Measurements from ENCODE around the gene MTHFD2L.

The MTHFD2L gene

DNA sequence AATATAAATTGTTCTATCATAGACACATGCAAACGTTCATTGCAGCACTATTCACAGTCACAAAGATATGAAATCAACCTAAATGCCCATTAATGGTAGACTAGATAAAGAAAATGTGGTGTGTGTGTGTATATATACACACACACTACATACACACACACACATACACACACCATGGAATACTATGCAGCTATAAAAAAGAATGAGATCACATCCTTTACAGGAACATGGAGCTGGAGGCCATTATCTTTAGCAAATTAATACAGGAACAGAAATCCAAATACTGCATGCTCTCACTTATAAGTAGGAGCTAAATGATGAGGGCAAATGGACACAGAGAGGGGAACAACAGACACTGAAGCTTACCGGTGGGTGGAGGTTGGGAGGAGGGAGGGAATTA lies 65.2 kb downstream of the MTHFD2L start:
- no peak overlapping the region for H3K4me3 ChIP-seq (ENCODE audit: low read depth in 1 of 2, low read length in 1 of 2)
- H3K36me3 ChIP-seq, result no peaks in the 10 kb centered on the region
- TF ChIP-seq, protein P1, sequence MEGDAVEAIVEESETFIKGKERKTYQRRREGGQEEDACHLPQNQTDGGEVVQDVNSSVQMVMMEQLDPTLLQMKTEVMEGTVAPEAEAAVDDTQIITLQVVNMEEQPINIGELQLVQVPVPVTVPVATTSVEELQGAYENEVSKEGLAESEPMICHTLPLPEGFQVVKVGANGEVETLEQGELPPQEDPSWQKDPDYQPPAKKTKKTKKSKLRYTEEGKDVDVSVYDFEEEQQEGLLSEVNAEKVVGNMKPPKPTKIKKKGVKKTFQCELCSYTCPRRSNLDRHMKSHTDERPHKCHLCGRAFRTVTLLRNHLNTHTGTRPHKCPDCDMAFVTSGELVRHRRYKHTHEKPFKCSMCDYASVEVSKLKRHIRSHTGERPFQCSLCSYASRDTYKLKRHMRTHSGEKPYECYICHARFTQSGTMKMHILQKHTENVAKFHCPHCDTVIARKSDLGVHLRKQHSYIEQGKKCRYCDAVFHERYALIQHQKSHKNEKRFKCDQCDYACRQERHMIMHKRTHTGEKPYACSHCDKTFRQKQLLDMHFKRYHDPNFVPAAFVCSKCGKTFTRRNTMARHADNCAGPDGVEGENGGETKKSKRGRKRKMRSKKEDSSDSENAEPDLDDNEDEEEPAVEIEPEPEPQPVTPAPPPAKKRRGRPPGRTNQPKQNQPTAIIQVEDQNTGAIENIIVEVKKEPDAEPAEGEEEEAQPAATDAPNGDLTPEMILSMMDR (IDR thresholded peaks at IDR 0.05), result no peak
- no peaks in the 10 kb centered on the region for H3K9me3 ChIP-seq
- no peaks in the 10 kb centered on the region for H3K4me1 ChIP-seq (ENCODE audit: control insufficient read depth in 1 of 2, insufficient read depth in 1 of 2, low read depth in 1 of 2, low read length in 1 of 2)
- no peak overlapping the region for H3K27ac ChIP-seq
- no peaks in the 10 kb centered on the region for H3K27me3 ChIP-seq

DNA sequence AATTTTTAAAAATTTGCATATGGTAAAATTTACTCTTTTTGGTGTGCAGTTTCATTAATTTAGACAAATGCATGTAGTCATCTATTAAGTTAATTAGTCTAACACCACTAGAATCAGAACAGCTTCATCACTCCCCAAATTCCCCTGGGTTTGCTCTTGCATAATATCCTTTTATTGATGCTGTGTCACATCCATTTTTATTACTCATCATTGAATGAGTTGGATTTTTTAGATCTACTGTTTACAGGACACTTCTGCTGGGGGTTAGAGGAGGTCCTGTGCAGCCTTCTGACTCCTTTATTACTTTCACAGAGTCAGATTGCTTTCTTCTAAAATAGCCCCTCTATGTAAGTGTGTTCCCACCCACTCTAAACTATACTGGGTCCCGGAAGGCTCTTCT lies 65.9 kb downstream of the MTHFD2L start:
- Histone ChIP-seq H3K4me3 (ENCODE audit: low read depth in 1 of 2, low read length in 1 of 2) (no peak overlapping the region), H3K9me3 (no peaks in the 10 kb centered on the region), H3K27me3 (no peaks in the 10 kb centered on the region), H3K27ac (no peak overlapping the region), H3K4me1 (ENCODE audit: control insufficient read depth in 1 of 2, insufficient read depth in 1 of 2, low read depth in 1 of 2, low read length in 1 of 2) (no peaks in the 10 kb centered on the region), H3K36me3 (no peaks in the 10 kb centered on the region)
- TF ChIP-seq, protein P1 (IDR thresholded peaks at IDR 0.05), result no peak

DNA sequence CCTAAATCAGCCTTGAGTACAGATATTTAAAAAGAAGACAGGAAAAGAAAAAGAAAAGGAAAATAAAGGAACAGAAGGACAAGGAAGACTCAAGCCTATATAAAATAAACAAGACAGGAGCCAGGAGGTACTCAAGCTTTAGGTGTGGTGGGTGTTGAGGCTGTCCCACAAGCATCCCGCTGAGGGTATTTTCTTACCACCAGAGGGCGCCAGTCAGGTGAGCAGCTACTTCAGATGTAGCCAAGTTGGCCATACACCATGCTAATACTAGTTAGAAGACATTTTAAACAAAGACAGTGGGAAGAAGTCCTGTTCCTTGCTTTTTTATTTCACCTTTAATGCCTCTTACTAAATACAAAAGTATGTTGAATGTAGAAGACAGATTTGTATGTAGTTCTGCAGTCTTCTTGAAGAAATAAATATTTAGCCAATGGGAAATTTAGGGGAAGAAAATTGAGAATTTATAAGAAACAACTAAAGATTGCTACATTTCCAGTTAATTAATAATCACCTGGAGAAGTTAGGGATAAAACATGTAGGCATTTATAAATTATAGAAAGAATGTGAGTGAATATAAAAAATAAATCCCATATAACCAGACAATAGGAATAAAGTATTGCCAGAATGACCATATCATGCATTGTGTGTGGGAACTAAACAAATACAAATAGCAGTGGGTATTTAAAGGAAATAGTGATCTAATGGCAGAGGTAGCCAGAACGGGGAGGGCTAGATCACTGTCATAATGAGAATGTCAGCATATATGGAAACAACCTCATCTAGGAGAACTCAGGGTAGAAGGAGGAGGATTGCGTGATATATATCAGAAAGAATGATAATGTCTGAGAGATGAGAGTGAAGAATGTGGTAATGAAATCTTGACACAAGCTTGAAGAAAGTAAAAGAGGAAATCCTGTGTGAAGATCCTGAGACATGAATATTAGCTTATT lies 71.0 kb downstream of the MTHFD2L start:
- TF ChIP-seq, protein P1 (IDR thresholded peaks at IDR 0.05), result no peak
- H3K27ac ChIP-seq, result no peak overlapping the region
- H3K9me3 ChIP-seq, result no peaks in the 10 kb centered on the region
- H3K36me3 ChIP-seq, result no peaks in the 10 kb centered on the region
- no peak overlapping the region for H3K4me3 ChIP-seq (ENCODE audit: low read depth in 1 of 2, low read length in 1 of 2)
- H3K27me3 ChIP-seq, result no peaks in the 10 kb centered on the region
- H3K4me1 ChIP-seq (ENCODE audit: control insufficient read depth in 1 of 2, insufficient read depth in 1 of 2, low read depth in 1 of 2, low read length in 1 of 2), result no peaks in the 10 kb centered on the region

DNA sequence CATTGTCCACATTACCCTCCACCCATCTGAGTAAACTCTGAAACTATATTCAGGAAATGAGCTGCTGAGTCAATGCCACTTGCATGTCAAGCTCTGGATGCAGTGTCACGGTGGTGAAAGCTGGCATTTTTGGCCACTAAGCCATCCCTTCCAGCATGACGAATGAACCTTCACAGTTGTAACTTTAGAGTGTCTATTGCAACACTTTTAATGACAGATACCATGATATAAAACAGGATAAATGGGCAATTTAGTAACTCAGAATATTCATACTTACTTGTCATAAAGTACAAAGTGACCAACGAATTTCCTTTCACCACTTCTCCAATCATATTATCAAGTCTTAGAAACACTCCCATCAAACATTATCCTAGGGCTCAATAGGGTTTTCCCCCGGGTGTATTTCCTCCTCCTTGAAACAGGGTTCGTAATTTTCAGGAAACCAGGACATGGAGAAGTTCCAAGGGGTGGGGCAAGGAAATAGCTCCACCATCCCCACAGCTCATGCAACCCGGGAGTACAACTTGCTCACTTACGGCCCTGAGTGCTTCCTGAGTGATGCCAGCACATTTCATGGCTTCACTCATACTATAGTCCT lies 73.1 kb downstream of the MTHFD2L start:
- Histone ChIP-seq H3K4me3 (ENCODE audit: low read depth in 1 of 2, low read length in 1 of 2) (no peak overlapping the region), H3K4me1 (ENCODE audit: control insufficient read depth in 1 of 2, insufficient read depth in 1 of 2, low read depth in 1 of 2, low read length in 1 of 2) (no peaks in the 10 kb centered on the region), H3K27me3 (no peaks in the 10 kb centered on the region), H3K27ac (no peak overlapping the region), H3K9me3 (no peaks in the 10 kb centered on the region), H3K36me3 (no peaks in the 10 kb centered on the region)
- TF ChIP-seq, protein P1 (IDR thresholded peaks at IDR 0.05), result no peak

DNA sequence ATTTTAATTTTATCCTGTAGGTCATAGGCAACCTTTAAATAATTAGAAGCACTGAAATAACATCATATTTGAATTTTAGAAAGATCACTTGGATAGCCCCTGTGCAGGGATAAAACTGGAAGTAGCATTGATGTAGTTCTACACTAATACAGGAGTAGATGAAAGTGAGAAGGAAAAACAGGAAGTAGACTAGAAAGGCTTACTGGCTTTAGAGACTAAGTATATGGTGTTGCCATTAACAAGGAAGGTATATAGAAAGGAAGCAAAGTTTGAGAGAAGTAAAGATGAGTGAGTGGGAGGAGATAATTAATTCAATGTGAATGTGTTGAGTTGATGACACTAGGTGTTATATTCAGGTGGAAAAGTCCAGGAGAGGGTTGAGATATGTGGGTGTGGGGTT lies 77.2 kb downstream of the MTHFD2L start:
- no peaks in the 10 kb centered on the region for H3K36me3 ChIP-seq
- H3K27ac ChIP-seq, result no peak overlapping the region
- no peaks in the 10 kb centered on the region for H3K9me3 ChIP-seq
- H3K4me3 ChIP-seq (ENCODE audit: low read depth in 1 of 2, low read length in 1 of 2), result no peak overlapping the region
- TF ChIP-seq, protein P1 (IDR thresholded peaks at IDR 0.05), result no peak
- no peaks in the 10 kb centered on the region for H3K4me1 ChIP-seq (ENCODE audit: control insufficient read depth in 1 of 2, insufficient read depth in 1 of 2, low read depth in 1 of 2, low read length in 1 of 2)
- H3K27me3 ChIP-seq, result no peaks in the 10 kb centered on the region
